Right cardiac atrium (tissue), 5 donors: ENCODE results near the gene ZNF768. TPM values are rescaled to one million over a fixed set of nuclear protein-coding genes. Genes with fewer than 3 reads are reported as not detected.

ENCODE experiments used
- ATAC-seq, 2 donors: fragments of 200-7000 bp; cut with Tn5 transposase; one replicate each; pipeline versions ENCODE4 v1.8.0 to v1.9.1; 2020; ENCODE audit warnings: moderate library complexity in 2 of 2, mild to moderate bottlenecking in 1 of 2
- DNase-seq, 3 donors: peaks; one replicate each; pipeline ENCODE4 v3.0.0-alpha.2; 2020
- H3K27ac ChIP-seq: one replicate; pipeline ENCODE4 v1.5.1; 2013; ENCODE audit warnings: mild to moderate bottlenecking, low read length, control low read depth, moderate library complexity
- H3K27me3 ChIP-seq: one replicate; pipeline ENCODE4 v1.6.1; 2013; ENCODE audit not compliant: control insufficient read depth, insufficient read depth
- H3K4me1 ChIP-seq: one replicate; pipeline ENCODE4 v1.6.1; 2013; ENCODE audit warnings: low read length; ENCODE audit not compliant: control insufficient read depth, insufficient read depth
- H3K4me3 ChIP-seq: one replicate; pipeline ENCODE4 v1.5.1; 2013; ENCODE audit warnings: low read length, control low read depth
- H3K9me3 ChIP-seq: one replicate; pipeline ENCODE4 v1.6.1; 2013; ENCODE audit warnings: low read length; ENCODE audit not compliant: control insufficient read depth
- WGBS: extraction: QIAGEN DNeasy Blood & Tissue Kit; methylation state at CpG from one replicate; pipeline ENCODE4 v1.1.7; 2013; 5-methylcytosine and 5-hydroxymethylcytosine counted together
- intact Hi-C, 4 donors: fragments of 100-400 bp; cut with DNase I; formaldehyde crosslinking; loops; one replicate each; pipeline versions ENCODE4 v1.11.0 to v1.14.0; 2022 to 2023
- long read RNA-seq, 4 donors: library from polyadenylated mRNA; unstranded; transcript quantifications; one replicate each; pipeline ENCODE4 v2.0.0, GENCODE V29; 2020 to 2021
- polyA plus RNA-seq: library from polyadenylated mRNA; stranded (reverse); fragments of 200-250 nt; gene quantifications from one replicate; pipeline ENCODE4 v1.2.3, GENCODE V29; 2013
- total RNA-seq, 4 donors: library from RNA; stranded (reverse); fragmentation: NEBNext Ultra II Directional; extraction: Animal tissue kit (Norgen Biotek cat#: 25700); gene quantifications; one replicate each; pipeline ENCODE4 v1.2.1, GENCODE V29; 2021
- donor health status: healthy with polysubstance abuse.
- donor health status: DM: no; HTN: yes; CAD: no.
- donor health status: DM: no; HTN: no; CAD: no.
- donor health status: DM: no; HTN: yes; CAD: no; lungs with severe emphysema.
- donor health status: DM: yes; HTN: yes; CAD: no.

ZNF768 gene
- 10 to 100 TPM; 40.9 to 65.6 (median 52.5) TPM for total RNA-seq
- polyA plus RNA-seq: 66.7 TPM
- long read RNA-seq, donor 1, transcript ZNF768-201 (2 exons, 2,315 nt): major isoform, 23 of 40 reads
- long read RNA-seq, donor 1, partial matches to known transcripts: 0 of 40 reads
- long read RNA-seq, donor 1, other reads (novel, unspliced or antisense): 16 of 40 reads
- long read RNA-seq, donor 2, transcript ZNF768-201 (2 exons, 2,315 nt): major isoform, 7 of 29 reads
- long read RNA-seq, donor 2, partial matches to known transcripts: 22 of 29 reads
- long read RNA-seq, donor 2, other reads (novel, unspliced or antisense): 0 of 29 reads
- long read RNA-seq, donor 3, transcript ZNF768-201 (2 exons, 2,315 nt): major isoform, 6 of 37 reads
- long read RNA-seq, donor 3, partial matches to known transcripts: 0 of 37 reads
- long read RNA-seq, donor 3, other reads (novel, unspliced or antisense): 30 of 37 reads
- long read RNA-seq, donor 4, transcript ZNF768-201 (2 exons, 2,315 nt): major isoform, 7 of 15 reads
- long read RNA-seq, donor 4, partial matches to known transcripts: 0 of 15 reads
- long read RNA-seq, donor 4, other reads (novel, unspliced or antisense): 8 of 15 reads

DNA sequence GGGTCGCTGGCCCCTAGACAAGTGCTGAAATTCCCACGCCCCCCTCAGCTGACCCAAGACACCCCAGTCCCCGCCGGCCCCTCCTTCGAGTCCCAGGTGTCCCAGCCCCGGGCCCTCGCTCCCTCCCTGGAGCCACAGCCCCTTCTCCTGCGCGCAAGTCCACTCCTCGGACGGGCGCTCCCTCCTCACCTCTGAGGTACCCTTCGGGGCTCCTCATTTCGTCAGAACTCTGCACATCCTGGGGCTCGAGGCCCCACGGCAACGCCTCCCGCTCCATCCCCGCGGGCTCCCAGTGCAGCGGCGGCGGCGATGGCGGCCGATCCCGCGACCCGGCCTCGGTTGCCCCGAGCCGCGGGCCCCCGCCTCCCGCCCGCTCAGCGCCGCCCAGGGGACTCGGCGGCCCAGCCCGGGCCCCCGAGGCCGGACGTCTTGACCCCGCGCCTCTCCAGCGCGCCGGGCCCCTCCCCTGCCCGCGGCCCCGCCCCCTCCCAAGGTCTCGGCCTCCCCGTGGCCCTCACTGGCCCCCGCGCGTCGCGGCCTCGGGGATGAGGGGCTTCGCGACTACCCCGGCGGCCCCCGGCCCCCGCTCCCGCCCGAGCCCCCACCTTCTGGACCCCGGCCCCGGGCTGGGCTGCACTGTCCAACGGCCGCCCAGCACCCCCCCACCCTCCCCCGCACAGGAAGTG is at the start of gene ZNF768:
TSS of gene ZNF768 (minus strand) at position 430 of the 686 bp plus-strand sequence. CDS start at position 277, 153 bp downstream.
- under 1% methylated on average over 73 of the region's 73 CpGs for WGBS
- ATAC-seq (peak; percentile 52 to 60), DNase-seq (peak in 2 of 3 donors; percentile 50 to 85)
- Histone ChIP-seq H3K4me1 (peaks cover 2% of the 10 kb centered on the region), H3K9me3 (no peaks in the 10 kb centered on the region), H3K4me3 (peak within 1 kb of the TSS; percentile 87), H3K27me3 (no peaks in the 10 kb centered on the region), H3K27ac (peak within 1 kb of the TSS; percentile 99)
- intact Hi-C loops: loop anchor here in 1 of 4 donors (10.0 kb wide), 1 partner anchor 81 kb away; the partner anchor contains the start of gene SEPHS2

DNA sequence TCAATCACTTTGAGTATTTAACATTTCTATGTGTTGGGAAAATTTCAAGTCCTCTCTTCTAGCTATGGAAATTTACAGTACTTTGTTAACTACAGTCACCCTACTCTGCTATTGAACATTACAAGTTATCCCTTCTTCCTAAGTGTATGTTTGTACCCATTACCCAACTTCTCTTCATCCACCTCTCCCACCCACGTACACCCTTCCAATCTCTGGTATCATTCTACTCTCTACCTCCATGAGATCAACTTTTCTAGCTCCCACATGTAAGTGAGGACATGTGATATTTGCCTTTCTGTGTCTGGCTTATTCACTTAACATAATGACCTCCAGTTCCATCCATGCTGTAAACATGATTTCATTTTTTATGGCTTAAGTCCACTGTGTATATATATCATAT is 48.3 kb upstream of the ZNF768 start:
- no peaks in the 10 kb centered on the region for H3K27me3 ChIP-seq
- intact Hi-C loops: no loop called here
- DNase-seq: no peak
- 85% methylated on average over 1 of the region's 1 CpG for WGBS
- H3K4me1 ChIP-seq: no peaks in the 10 kb centered on the region
- no peaks in the 10 kb centered on the region for H3K9me3 ChIP-seq
- H3K4me3 ChIP-seq: no peak overlapping the region
- no peak overlapping the region for H3K27ac ChIP-seq
- no peak for ATAC-seq

DNA sequence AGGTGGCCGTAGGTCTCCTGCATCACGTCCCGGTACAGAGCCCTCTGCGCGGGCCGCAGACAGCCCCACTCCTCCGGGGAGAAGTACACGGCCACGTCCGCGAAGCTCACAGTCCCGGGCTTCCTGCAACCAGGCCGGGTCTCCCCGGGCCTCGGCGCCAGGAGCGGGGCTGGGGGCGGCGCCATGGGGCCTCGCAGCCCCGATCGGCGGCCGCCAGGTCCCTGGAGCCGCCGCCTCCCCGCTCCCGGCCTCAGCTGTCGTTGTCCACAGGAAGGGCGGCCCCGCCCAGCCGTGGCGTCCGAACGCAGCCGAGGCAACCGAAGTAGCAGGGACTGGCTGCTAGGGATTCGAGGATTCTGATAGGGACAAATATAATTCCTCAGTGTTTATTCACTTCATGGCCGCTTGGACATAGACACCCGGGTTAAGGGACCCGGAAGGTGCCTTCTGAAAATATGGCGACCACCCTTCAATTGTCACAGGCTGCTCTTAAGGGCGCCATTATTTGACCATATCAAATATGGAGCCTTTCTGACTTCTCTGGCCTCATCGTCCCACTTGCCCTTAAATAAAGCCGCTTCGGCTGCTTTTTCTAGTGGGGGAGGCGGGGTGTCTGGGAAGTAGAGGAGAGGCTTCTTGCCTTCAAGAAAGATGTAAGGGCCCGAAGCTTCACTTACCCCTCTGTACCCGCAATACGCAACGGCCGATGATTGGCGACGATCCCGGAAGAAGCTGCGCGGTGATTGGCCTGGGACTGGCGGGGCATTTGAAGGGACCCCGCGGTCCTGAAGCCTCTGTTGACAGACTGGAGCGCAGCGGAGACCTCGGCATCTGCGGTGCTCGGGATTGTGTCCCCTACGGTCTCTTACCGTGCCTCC is 45.3 kb upstream of the ZNF768 start, which contains the start of gene ZNF688:
TSS of gene ZNF688 (minus strand) at position 270 of the 878 bp plus-strand sequence. CDS start at position 185, 85 bp downstream.
- Histone ChIP-seq H3K27ac (peak within 1 kb of the TSS; percentile 97), H3K4me1 (no peaks in the 10 kb centered on the region), H3K27me3 (no peaks in the 10 kb centered on the region), H3K9me3 (no peaks in the 10 kb centered on the region), H3K4me3 (peak within 1 kb of the TSS; percentile 66)
- WGBS: under 1% methylated on average over 67 of the region's 67 CpGs
- DNase-seq (peak; percentile 96 to 98 (median 98)), ATAC-seq (peak; percentile 92 to 94)
- intact Hi-C loops: no loop called here

DNA sequence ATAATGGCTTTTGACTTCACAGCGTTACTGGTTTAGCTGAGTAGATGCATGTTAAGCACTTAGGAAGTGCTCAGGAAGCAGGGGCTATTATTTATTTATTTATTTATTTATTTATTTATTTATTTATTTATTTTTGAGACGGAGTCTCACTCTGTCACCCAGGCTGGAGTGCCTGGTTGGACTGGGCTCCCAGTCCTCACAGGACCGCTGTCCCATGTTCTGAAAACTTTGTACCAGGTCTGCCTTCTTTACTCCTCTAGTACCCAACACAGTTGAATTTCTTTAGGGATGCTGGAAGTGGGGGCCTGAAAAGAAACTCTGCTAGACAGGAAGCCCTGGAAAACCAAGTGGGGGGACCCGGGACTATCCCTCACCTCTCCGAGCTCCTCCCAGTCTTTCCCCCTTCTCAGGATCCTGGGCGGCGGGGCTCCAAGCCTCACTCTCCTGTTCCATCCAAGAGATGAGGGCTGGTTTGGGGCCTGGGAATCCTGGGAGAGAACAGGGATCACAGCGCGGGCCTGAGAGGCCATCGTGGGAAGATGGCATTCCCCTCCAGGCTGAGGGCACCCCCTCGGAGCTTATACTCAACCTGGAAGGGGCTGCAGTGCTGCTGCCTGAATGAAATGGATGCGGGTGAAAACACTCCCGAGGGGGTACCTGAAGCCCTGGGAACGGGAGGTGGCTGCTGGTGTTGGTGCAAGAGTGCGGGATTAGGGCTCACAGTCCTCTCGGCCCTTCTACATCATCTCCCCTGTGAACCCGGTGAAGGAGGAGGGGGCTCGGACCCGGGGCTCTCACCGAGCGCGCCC is 44.5 kb upstream of the ZNF768 start:
- DNase-seq: peak; percentile 37 to 80 (median 75)
- 6% methylated on average over 22 of the region's 22 CpGs for WGBS
- no peaks in the 10 kb centered on the region for H3K9me3 ChIP-seq
- peak overlapping the region; percentile 66 for H3K4me3 ChIP-seq
- H3K4me1 ChIP-seq: no peaks in the 10 kb centered on the region
- H3K27me3 ChIP-seq: no peaks in the 10 kb centered on the region
- intact Hi-C loops: no loop called here
- peak; percentile 8 to 14 for ATAC-seq
- H3K27ac ChIP-seq: peak overlapping the region; percentile 97

DNA sequence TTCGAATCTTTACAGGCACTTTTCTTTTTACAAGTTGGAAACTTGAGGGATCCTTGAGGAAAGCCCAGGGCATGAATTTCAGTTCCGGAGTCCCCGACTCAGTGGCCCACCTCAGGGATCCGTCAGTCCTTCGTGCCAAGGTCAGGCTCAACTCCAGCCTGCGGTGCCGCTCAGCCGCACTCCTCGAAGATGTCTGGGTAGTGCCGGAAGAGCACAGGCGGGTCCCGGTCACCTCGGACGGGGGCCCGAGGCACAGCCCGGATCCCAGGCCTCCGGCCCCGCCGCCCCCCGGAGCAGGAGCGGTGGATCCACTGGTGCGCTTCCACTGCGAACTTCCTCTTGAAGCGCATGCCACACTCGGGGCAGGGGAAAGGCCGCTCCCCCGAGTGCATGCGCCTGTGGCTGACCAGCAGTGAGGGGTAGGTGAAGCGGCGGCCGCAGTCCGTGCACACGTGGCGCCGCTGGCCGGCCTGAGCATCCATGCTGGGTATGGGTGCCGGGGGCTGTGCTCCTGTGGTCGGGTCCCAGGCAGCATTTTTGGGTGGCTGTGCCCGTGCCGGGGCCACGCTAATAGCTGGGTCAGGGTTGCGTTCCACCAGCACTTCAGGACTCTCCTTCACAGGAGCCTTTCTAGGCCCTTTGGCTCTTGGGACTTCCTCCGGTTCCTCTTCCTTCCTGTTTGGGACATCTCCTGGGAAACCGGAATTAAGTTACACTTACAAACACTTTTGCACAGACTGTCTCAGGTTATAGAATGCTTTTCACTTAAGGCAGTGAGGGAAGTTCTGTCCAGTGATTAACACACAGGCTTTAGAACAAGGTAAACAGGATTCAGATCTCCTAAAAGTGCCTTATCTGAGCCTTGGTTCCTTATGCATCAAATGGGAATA is 43.6 kb upstream of the ZNF768 start:
- Histone ChIP-seq H3K4me3 (no peak overlapping the region), H3K27ac (no peak overlapping the region), H3K4me1 (no peaks in the 10 kb centered on the region), H3K27me3 (no peaks in the 10 kb centered on the region), H3K9me3 (no peaks in the 10 kb centered on the region)
- DNase-seq (peak in 2 of 3 donors; percentile 27 to 67), ATAC-seq (no peak)
- WGBS: 78% methylated on average over 44 of the region's 44 CpGs
- intact Hi-C loops: no loop called here

DNA sequence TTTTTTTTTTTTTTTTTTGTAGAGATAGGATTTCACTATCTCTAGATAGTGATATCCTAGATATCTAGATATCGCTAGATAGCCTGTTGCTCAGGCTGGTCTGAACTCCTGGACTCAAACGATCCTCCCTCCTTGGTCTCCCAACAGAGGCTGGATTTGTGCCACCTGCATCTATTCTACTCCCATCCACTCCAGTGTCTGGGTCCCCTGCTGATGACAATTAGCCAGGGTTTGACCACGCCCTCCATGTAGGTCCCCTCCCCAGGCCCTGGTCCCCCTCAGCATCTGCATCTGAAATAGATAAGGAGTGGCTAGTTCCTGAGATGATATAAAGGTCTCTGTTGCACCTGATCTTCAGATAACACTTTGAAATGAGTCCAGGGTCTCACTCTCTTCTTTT is 42.9 kb upstream of the ZNF768 start:
- intact Hi-C loops: no loop called here
- H3K27me3 ChIP-seq: no peaks in the 10 kb centered on the region
- H3K9me3 ChIP-seq: no peaks in the 10 kb centered on the region
- ATAC-seq: no peak
- H3K4me1 ChIP-seq: no peaks in the 10 kb centered on the region
- no peak overlapping the region for H3K4me3 ChIP-seq
- 96% methylated on average over 3 of the region's 3 CpGs for WGBS
- no peak for DNase-seq
- no peak overlapping the region for H3K27ac ChIP-seq

DNA sequence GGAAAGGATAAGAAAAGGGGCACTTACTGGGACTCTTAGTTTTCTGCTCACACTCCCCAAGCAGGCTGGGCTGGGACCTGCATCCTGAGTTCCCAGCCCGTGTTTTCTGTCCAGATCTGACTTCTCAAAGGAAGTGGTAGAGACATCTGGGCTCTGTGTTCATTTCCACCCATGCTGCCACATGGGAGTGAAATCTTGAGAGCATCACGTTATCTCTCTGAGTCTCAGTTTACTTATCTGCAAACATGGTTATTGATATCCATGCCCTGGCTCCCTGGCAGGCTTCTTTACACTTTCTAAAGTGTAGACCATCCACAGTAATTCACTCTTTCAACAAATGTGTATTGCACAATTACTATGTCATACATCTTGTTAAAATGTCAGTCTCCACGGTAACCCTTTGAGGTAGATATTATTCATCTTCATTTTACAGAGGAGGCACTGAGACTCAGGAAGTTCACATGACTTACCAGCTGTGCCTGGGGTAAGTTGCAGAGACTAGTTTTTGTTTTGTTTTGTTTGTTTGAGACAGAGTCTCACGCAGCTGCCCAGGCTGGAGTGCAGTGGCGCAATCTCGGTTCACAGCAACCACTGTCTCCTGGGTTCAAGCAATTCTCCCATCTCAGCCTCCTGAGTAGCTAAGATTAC is 41.7 kb upstream of the ZNF768 start:
- DNase-seq (no peak), ATAC-seq (no peak)
- H3K4me1 ChIP-seq: no peaks in the 10 kb centered on the region
- no peak overlapping the region for H3K27ac ChIP-seq
- H3K4me3 ChIP-seq: no peak overlapping the region
- 65% methylated on average over 6 of the region's 6 CpGs for WGBS
- no peaks in the 10 kb centered on the region for H3K27me3 ChIP-seq
- intact Hi-C loops: no loop called here
- no peaks in the 10 kb centered on the region for H3K9me3 ChIP-seq

DNA sequence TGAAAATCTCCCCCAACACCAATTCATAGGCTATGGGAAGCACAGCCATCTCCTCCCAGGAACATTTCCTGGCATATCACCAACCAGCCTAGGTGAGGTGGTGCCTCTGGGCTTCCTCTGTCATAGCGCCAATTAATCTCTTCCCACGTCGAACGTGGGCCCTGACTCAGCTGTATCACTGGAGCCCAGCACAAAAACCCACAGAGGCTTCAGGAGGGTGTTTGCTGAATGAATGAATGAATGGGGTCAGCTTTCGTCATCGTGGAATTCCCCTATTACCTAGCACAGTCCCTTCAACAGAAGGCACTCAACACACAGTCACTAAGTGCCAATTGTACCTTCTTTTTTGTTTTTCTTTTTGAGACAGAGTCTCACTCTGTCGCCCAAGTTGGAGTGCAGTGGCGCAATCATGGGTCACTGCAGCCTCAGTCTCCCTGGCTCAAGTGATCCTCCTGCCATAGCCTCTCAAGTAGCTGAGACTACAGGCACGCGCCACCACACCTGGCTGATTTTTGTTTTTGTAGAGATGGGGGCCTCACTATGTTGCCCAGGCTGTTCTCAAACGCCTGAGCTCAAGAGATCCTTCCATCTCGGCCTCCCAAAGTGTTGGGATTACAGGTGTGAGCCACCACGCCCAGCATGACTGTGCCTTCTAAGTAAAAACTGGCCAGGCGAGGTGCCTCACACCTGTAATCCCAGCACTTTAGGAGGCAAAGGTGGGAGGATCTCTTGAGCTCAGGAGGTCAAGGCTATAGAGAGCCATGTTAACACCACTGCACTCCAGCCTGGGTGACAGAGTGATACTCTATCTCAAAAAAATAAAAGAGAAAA is 41.0 kb upstream of the ZNF768 start:
- no peaks in the 10 kb centered on the region for H3K4me1 ChIP-seq
- DNase-seq (no peak), ATAC-seq (no peak)
- intact Hi-C loops: no loop called here
- WGBS: 85% methylated on average over 14 of the region's 14 CpGs
- H3K9me3 ChIP-seq: no peaks in the 10 kb centered on the region
- no peak overlapping the region for H3K4me3 ChIP-seq
- no peak overlapping the region for H3K27ac ChIP-seq
- no peaks in the 10 kb centered on the region for H3K27me3 ChIP-seq
